A549 (cell line): ENCODE data around the gene EVX1. TPM values are rescaled to one million over a fixed set of nuclear protein-coding genes. Genes with fewer than 3 reads are reported as not detected.
A peak's percentile ranks its signal among the peaks of the same experiment; 100 is the strongest.

Experiments used
- ATAC-seq, 2 experiments: fragments of 200-7000 bp in 1 of 2; fragments of >200 bp in 1 of 2; cut with Nextera tagmentation in 1 of 2; cut with Tn5 transposase in 1 of 2; 3 replicates each; pipeline versions ENCODE4 v1.8.0 to v1.9.1; 2018 to 2020; ENCODE audit warnings: mild to moderate bottlenecking in 1 of 2, moderate library complexity in 1 of 2
- CTCF ChIA-PET: fragments of 300-600 bp; sonication (Branson Sonifier 250); formaldehyde crosslinking; extraction: SDS; loops from one replicate; lab custom pipeline; 2021; ENCODE audit warnings: antibody characterized with exemption, inconsistent platforms; lab: Yijun Ruan, JAX
- POLR2A ChIA-PET: fragments of 350-600 bp; formaldehyde crosslinking; extraction: SDS; loops from one replicate; lab custom pipeline; 2021; ENCODE audit warnings: antibody characterized with exemption, inconsistent platforms; lab: Yijun Ruan, JAX
- DNase-seq, 2 experiments: peaks; one replicate each; pipeline versions ENCODE4 v3.0.0 to v3.0.0-alpha.2; 2011 to 2016; ENCODE audit warnings: low read depth in 1 of 2, low spot score in 1 of 2
- FAIRE-seq: peaks from 2 replicates; lab custom pipeline; 2011; peaks lifted over from hg19 to GRCh38; lab: Jason Lieb, UNC
- H3K27ac ChIP-seq, 2 experiments: fragments of >200 bp; sonication (Bioruptor Twin); formaldehyde crosslinking; 3 replicates each; pipeline ENCODE4 v1.5.1; 2016 to 2017
- H3K4me1 ChIP-seq: fragments of >200 bp; sonication (Bioruptor Twin); formaldehyde crosslinking; 3 replicates; pipeline ENCODE4 v1.6.1; 2016
- H3K4me2 ChIP-seq: fragments of >200 bp; sonication (Bioruptor Twin); formaldehyde crosslinking; 3 replicates; pipeline ENCODE4 v1.6.1; 2016
- H3K4me3 ChIP-seq: fragments of >200 bp; sonication (Bioruptor Twin); formaldehyde crosslinking; 3 replicates; pipeline ENCODE4 v1.5.1; 2016
- H3K9me3 ChIP-seq: fragments of >200 bp; sonication (Bioruptor Twin); formaldehyde crosslinking; 3 replicates; pipeline ENCODE4 v1.6.1; 2016
- ATOH8 ChIP-seq: fragments of 250-450 bp; sonication (Bioruptor Pico); IDR thresholded peaks from 2 replicates; pipeline ENCODE4 v1.5.0; 2020; ENCODE audit warnings: low read depth, mild to moderate bottlenecking, moderate library complexity
- CBX2 ChIP-seq: fragments of 200-600 bp; sonication (generic); IDR thresholded peaks from 2 replicates; pipeline ENCODE4 v1.6.1; 2016; ENCODE audit warnings: low read depth, mild to moderate bottlenecking, borderline replicate concordance
- CBX8 ChIP-seq: fragments of 200-600 bp; sonication (generic); IDR thresholded peaks from 2 replicates; pipeline ENCODE4 v1.6.1; 2016
- EHF ChIP-seq: fragments of 250-450 bp; sonication (Bioruptor Pico); IDR thresholded peaks from 2 replicates; pipeline ENCODE4 v1.5.0; 2020; ENCODE audit warnings: mild to moderate bottlenecking
- ELK1 ChIP-seq: fragments of 150-350 bp; IDR thresholded peaks from 2 replicates; pipeline ENCODE4 v1.6.1; 2014; ENCODE audit warnings: low read depth, mild to moderate bottlenecking, low read length
- EP300 ChIP-seq, 2 experiments: fragments of >200 bp; sonication (Bioruptor Twin); formaldehyde crosslinking; IDR thresholded peaks; 2 replicates in 1 of 2; 3 replicates in 1 of 2; pipeline ENCODE4 v1.6.1; 2016 to 2017
- ESRRA ChIP-seq: fragments of 150-350 bp; IDR thresholded peaks from 2 replicates; pipeline ENCODE4 v1.6.1; 2014; ENCODE audit warnings: mild to moderate bottlenecking, low read length, borderline replicate concordance
- GATA3 ChIP-seq: IDR thresholded peaks from 2 replicates; pipeline ENCODE4 v1.6.1; 2012; ENCODE audit warnings: borderline replicate concordance
- HOXA7 ChIP-seq: fragments of 250-450 bp; sonication (Bioruptor Pico); IDR thresholded peaks from 2 replicates; pipeline ENCODE4 v1.5.0; 2020; ENCODE audit warnings: mild to moderate bottlenecking, moderate library complexity
- HOXB13 ChIP-seq: fragments of 250-450 bp; sonication (Bioruptor Pico); IDR thresholded peaks from 2 replicates; pipeline ENCODE4 v1.5.0; 2020; ENCODE audit warnings: low read depth, mild to moderate bottlenecking, moderate library complexity
- HOXB5 ChIP-seq: fragments of 250-450 bp; sonication (Bioruptor Pico); IDR thresholded peaks from 2 replicates; pipeline ENCODE4 v1.5.0; 2020; ENCODE audit warnings: mild to moderate bottlenecking, moderate library complexity
- JUN ChIP-seq, 2 experiments: fragments of >200 bp; sonication (Bioruptor Twin); formaldehyde crosslinking; IDR thresholded peaks; 2 replicates in 1 of 2; 3 replicates in 1 of 2; pipeline ENCODE4 v1.6.1; 2016 to 2017
- JUNB ChIP-seq: fragments of >200 bp; sonication (Bioruptor Twin); formaldehyde crosslinking; IDR thresholded peaks from 2 replicates; pipeline ENCODE4 v1.6.1; 2016
- KDM1A ChIP-seq: fragments of 200-600 bp; sonication (generic); IDR thresholded peaks from 2 replicates; pipeline ENCODE4 v1.6.1; 2016; ENCODE audit warnings: low read depth, mild to moderate bottlenecking
- KDM5A ChIP-seq: fragments of 200-600 bp; sonication (generic); IDR thresholded peaks from 2 replicates; pipeline ENCODE4 v1.6.1; 2016; ENCODE audit warnings: antibody characterized with exemption, mild to moderate bottlenecking
- MAFK ChIP-seq: fragments of 450-650 bp; IDR thresholded peaks from 2 replicates; pipeline ENCODE4 v1.6.1; 2014; ENCODE audit not compliant: partially characterized antibody
- NFE2L2 ChIP-seq: fragments of 150-350 bp; conservative IDR thresholded peaks from 2 replicates; pipeline ENCODE4 v1.6.1; 2014; ENCODE audit warnings: low read length
- PBX3 ChIP-seq: IDR thresholded peaks from 2 replicates; pipeline ENCODE4 v1.6.1; 2012
- PHF8 ChIP-seq: fragments of 200-600 bp; sonication (generic); IDR thresholded peaks from 2 replicates; pipeline ENCODE4 v1.6.1; 2016; ENCODE audit warnings: low read depth, mild to moderate bottlenecking, antibody characterized with exemption, moderate library complexity, borderline replicate concordance
- RCOR1 ChIP-seq: fragments of 150-350 bp; IDR thresholded peaks from 2 replicates; pipeline ENCODE4 v1.6.1; 2014; ENCODE audit warnings: antibody characterized with exemption, low read length, low read depth
- RNF2 ChIP-seq: fragments of 200-600 bp; sonication (generic); IDR thresholded peaks from 2 replicates; pipeline ENCODE4 v1.6.1; 2016; ENCODE audit warnings: low read depth, mild to moderate bottlenecking, antibody characterized with exemption, moderate library complexity, borderline replicate concordance
- SMC3 ChIP-seq: fragments of >200 bp; sonication (Bioruptor Twin); formaldehyde crosslinking; IDR thresholded peaks from 3 replicates; pipeline ENCODE4 v1.6.1; 2018; ENCODE audit warnings: inconsistent platforms
- TFCP2L1 ChIP-seq: fragments of 250-450 bp; sonication (Bioruptor Pico); IDR thresholded peaks from 2 replicates; pipeline ENCODE4 v1.5.0; 2021; ENCODE audit warnings: mild to moderate bottlenecking
- TP53 ChIP-seq: fragments of 250-450 bp; sonication (Bioruptor Pico); IDR thresholded peaks from 2 replicates; pipeline ENCODE4 v1.5.0; 2021; ENCODE audit warnings: mild to moderate bottlenecking, moderate library complexity
- USF2 ChIP-seq: fragments of 450-650 bp; IDR thresholded peaks from 2 replicates; pipeline ENCODE4 v1.6.1; 2014; ENCODE audit warnings: antibody characterized with exemption
- ZC3H11A ChIP-seq: fragments of 450-650 bp; IDR thresholded peaks from 2 replicates; pipeline ENCODE4 v1.6.1; 2014; ENCODE audit warnings: antibody characterized with exemption, mild to moderate bottlenecking
- ZFP36 ChIP-seq: fragments of 450-650 bp; IDR thresholded peaks from 2 replicates; pipeline ENCODE4 v1.6.1; 2014; ENCODE audit warnings: borderline replicate concordance; ENCODE audit not compliant: partially characterized antibody
- ZNF302 ChIP-seq: fragments of 250-450 bp; sonication (Bioruptor Pico); IDR thresholded peaks from 2 replicates; pipeline ENCODE4 v1.9.0; 2021; ENCODE audit warnings: inconsistent platforms, mild to moderate bottlenecking, moderate library complexity
- WGBS: methylation state at CpG from one replicate; pipeline ENCODE4 v1.1.6; 2017; ENCODE audit errors: missing lambda C conversion rate; 5-methylcytosine and 5-hydroxymethylcytosine counted together
- polyA plus RNA-seq, 4 experiments: library from polyadenylated mRNA; depleted of rRNA in 3 of 4; stranded (reverse); fragments of >200 nt; fragmentation: RNase III in 1 of 4; extraction: RNeasy Plus Mini Kit Qiagen cat#74134 plus additional on column Dnase treatment in 1 of 4; gene quantifications; 2 replicates in 3 of 4; 3 replicates in 1 of 4; pipeline ENCODE4 v1.2.3, GENCODE V29; 2011 to 2017
- TF ChIP-seq, protein P1 (sequence below): IDR thresholded peaks from 2 replicates; pipeline ENCODE4 v1.6.1; 2012
- TF ChIP-seq, protein P2 (sequence below): fragments of >200 bp; sonication (Bioruptor Twin); formaldehyde crosslinking; IDR thresholded peaks from 2 replicates; pipeline ENCODE4 v1.6.1; 2016
- TF ChIP-seq, protein P3 (sequence below): fragments of 200-600 bp; sonication (generic); IDR thresholded peaks from 2 replicates; pipeline ENCODE4 v1.6.1; 2016; ENCODE audit warnings: antibody characterized with exemption, mild to moderate bottlenecking, moderate library complexity

Gene EVX1
- polyA plus RNA-seq, 2 of the 4 experiments (the other 2 are of a cell fraction), result 0.05 to 0.08 TPM

GRCh38 chr7:27241189-27242056 is 1.2 kb upstream of the EVX1 start:
- Histone ChIP-seq H3K4me3 (no peak overlapping the region), H3K4me2 (no peak overlapping the region), H3K9me3 (no peaks in the 10 kb centered on the region), H3K27ac (no peak overlapping the region), H3K4me1 (0 out of 3 replicates have a peak, but pooled peaks cover 2% of the 10 kb centered on the region)
- ATAC-seq, result no peak
- ChIA-PET POLR2A (no interaction called here), CTCF (interaction anchor here (1.2 to 1.5 kb wide), 3 partner anchors 333 to 855 kb away, joined by 3 read pairs; no protein-coding TSS in a partner anchor)
- FAIRE-seq, result no peak
- DNase-seq, result no peak
- TF ChIP-seq TFCP2L1 (CRISPR knock-in tag) (no peak), RNF2 (no peak), JUN (IDR thresholded peaks at IDR 0.05) (no peak), NFE2L2 (no peak), GATA3 (no peak), PHF8 (no peak), JUNB (no peak), RCOR1 (no peak), ZC3H11A (no peak), HOXA7 (CRISPR knock-in tag) (no peak), EHF (CRISPR knock-in tag) (no peak), CBX2 (no peak), SMC3 (no peak), HOXB5 (CRISPR knock-in tag) (no peak), HOXB13 (CRISPR knock-in tag) (no peak), ELK1 (no peak)
- TF ChIP-seq, protein P1, sequence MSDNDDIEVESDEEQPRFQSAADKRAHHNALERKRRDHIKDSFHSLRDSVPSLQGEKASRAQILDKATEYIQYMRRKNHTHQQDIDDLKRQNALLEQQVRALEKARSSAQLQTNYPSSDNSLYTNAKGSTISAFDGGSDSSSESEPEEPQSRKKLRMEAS, result no peak
- WGBS, result 86% methylated on average over 17 of the region's 17 CpGs

- FAIRE-seq (no peak), ATAC-seq (no peak), DNase-seq (no peak)
- H3K4me3 ChIP-seq, result peak overlapping the region; percentile 47; the same call in 2 of the 3 replicates
- no peaks in the 10 kb centered on the region for H3K9me3 ChIP-seq
- WGBS, result 87% methylated on average over 14 of the region's 14 CpGs
- ChIA-PET POLR2A (no interaction called here), CTCF (interaction anchor here (0.7 to 1.5 kb wide), 7 partner anchors 15 to 597 kb away, joined by 3 to 5 read pairs (median 3); no protein-coding TSS in a partner anchor)
- peak overlapping the region; percentile 75 for H3K4me2 ChIP-seq
- no peak overlapping the region for H3K27ac ChIP-seq
- H3K4me1 ChIP-seq, result 0 out of 3 replicates have a peak, but pooled peaks cover 2% of the 10 kb centered on the region
- TF ChIP-seq, protein P2, sequence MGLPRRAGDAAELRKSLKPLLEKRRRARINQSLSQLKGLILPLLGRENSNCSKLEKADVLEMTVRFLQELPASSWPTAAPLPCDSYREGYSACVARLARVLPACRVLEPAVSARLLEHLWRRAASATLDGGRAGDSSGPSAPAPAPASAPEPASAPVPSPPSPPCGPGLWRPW, result no peak
- TF ChIP-seq TP53 (CRISPR knock-in tag) (no peak), ZNF302 (no peak), JUNB (no peak), EP300 (IDR thresholded peaks at IDR 0.05) (no peak), ATOH8 (no peak), PBX3 (no peak), ZFP36 (no peak), RNF2 (no peak), KDM5A (no peak), ESRRA (no peak), USF2 (no peak), MAFK (no peak), KDM1A (no peak), CBX8 (no peak)
- TF ChIP-seq, protein P3, sequence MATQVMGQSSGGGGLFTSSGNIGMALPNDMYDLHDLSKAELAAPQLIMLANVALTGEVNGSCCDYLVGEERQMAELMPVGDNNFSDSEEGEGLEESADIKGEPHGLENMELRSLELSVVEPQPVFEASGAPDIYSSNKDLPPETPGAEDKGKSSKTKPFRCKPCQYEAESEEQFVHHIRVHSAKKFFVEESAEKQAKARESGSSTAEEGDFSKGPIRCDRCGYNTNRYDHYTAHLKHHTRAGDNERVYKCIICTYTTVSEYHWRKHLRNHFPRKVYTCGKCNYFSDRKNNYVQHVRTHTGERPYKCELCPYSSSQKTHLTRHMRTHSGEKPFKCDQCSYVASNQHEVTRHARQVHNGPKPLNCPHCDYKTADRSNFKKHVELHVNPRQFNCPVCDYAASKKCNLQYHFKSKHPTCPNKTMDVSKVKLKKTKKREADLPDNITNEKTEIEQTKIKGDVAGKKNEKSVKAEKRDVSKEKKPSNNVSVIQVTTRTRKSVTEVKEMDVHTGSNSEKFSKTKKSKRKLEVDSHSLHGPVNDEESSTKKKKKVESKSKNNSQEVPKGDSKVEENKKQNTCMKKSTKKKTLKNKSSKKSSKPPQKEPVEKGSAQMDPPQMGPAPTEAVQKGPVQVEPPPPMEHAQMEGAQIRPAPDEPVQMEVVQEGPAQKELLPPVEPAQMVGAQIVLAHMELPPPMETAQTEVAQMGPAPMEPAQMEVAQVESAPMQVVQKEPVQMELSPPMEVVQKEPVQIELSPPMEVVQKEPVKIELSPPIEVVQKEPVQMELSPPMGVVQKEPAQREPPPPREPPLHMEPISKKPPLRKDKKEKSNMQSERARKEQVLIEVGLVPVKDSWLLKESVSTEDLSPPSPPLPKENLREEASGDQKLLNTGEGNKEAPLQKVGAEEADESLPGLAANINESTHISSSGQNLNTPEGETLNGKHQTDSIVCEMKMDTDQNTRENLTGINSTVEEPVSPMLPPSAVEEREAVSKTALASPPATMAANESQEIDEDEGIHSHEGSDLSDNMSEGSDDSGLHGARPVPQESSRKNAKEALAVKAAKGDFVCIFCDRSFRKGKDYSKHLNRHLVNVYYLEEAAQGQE, result no peak
Measured at GRCh38 chr7:27242154-27242553, 448 bp upstream of the EVX1 start.
